AG04449 (cell line): Measurements from ENCODE around the gene USP16.

ENCODE experiments used
- CTCF ChIA-PET: fragments of 350-600 bp; formaldehyde crosslinking; extraction: SDS; loops from one replicate; lab custom pipeline; 2021; ENCODE audit warnings: antibody characterized with exemption; lab: Yijun Ruan, JAX
- POLR2A ChIA-PET: fragments of 400-600, 350-600 bp; formaldehyde crosslinking; extraction: SDS; loops from one replicate; lab custom pipeline; 2020; ENCODE audit warnings: antibody characterized with exemption, inconsistent platforms; lab: Yijun Ruan, JAX
- DNase-seq: peaks from one replicate; pipeline ENCODE4 v3.0.0-alpha.2; 2010; ENCODE audit warnings: low read depth, low spot score
- H3K4me3 ChIP-seq: 2 replicates; pipeline ENCODE4 v1.5.1; 2011; ENCODE audit warnings: low read depth, mild to moderate bottlenecking, control low read depth, low read length
- TF ChIP-seq, protein P1 (sequence below): IDR thresholded peaks from one replicate; pipeline ENCODE4 v1.5.1; 2011; ENCODE audit warnings: mild to moderate bottlenecking, moderate library complexity, low read length, control low read depth, inconsistent platforms; ENCODE audit not compliant: insufficient read depth; ENCODE audit errors: missing control alignments

USP16 gene

DNA sequence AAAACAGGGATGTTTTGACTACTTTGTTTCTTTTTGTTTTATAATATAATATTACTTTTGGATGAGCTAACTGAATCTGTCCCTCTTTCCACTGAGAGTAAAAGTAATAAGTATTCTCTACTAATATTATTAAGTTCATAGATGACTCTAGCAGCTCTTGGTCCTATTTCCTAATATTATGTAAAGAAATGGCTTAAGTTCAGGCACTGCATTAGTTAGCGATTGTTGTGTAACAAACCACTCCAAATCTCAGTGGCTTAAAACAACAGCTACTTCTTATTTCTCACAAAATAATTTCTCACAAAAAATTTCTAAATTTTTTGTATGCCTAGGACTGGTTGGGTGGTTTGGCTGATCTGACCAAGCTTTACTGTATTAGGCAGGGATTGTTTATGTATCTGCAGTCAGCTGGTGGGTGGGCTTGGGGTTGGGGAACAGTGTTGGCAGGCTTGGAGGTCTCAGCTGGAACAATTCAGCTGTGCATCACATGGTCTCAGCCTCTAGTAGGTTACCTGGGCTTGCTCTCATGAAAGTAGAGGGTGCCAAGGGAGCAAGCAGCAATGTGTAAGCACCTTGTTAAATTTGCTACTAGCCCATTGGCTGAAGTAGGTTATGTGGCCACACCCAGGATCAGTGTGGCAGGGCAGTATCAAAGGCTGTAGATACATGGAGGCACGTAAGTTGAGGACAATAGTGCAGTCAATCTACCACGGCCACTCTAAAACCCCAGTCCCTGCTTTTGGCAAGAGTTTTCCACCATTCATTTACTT, 57.8 kb downstream of the USP16 start:
- POLR2A ChIA-PET = no interaction called here
- TF ChIP-seq, protein P1, sequence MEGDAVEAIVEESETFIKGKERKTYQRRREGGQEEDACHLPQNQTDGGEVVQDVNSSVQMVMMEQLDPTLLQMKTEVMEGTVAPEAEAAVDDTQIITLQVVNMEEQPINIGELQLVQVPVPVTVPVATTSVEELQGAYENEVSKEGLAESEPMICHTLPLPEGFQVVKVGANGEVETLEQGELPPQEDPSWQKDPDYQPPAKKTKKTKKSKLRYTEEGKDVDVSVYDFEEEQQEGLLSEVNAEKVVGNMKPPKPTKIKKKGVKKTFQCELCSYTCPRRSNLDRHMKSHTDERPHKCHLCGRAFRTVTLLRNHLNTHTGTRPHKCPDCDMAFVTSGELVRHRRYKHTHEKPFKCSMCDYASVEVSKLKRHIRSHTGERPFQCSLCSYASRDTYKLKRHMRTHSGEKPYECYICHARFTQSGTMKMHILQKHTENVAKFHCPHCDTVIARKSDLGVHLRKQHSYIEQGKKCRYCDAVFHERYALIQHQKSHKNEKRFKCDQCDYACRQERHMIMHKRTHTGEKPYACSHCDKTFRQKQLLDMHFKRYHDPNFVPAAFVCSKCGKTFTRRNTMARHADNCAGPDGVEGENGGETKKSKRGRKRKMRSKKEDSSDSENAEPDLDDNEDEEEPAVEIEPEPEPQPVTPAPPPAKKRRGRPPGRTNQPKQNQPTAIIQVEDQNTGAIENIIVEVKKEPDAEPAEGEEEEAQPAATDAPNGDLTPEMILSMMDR = no peak
- no peak for DNase-seq
- H3K4me3 ChIP-seq = no peak overlapping the region
- CTCF ChIA-PET = interaction anchor here (1.2 to 1.7 kb wide), 3 partner anchors 10 to 230 kb away, joined by 3 to 6 read pairs (median 4); no protein-coding TSS in a partner anchor

DNA sequence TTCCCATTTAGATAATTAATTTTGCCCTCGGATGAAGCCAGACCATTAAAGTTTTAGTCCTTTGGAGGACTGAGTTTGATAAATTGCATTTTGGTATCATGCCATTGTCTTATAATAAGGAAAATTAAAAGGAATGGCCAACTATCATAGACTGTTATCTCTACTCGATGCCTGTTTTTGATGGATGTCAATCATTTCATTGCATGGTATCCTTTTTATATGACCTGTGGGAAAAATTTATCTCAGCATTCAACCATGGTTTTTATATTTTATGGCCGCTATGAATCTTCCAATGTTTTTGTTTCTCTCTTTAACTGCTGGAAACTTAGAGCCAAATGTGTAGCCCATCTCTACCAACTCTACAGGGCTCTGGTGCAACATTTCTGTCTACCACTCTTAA, 58.8 kb downstream of the USP16 start:
- TF ChIP-seq, protein P1 = no peak
- DNase-seq = no peak
- ChIA-PET CTCF (interaction anchor here (0.7 kb wide), 1 partner anchor 81 kb away, joined by 3 read pairs; no protein-coding TSS in a partner anchor), POLR2A (no interaction called here)
- H3K4me3 ChIP-seq = no peak overlapping the region

DNA sequence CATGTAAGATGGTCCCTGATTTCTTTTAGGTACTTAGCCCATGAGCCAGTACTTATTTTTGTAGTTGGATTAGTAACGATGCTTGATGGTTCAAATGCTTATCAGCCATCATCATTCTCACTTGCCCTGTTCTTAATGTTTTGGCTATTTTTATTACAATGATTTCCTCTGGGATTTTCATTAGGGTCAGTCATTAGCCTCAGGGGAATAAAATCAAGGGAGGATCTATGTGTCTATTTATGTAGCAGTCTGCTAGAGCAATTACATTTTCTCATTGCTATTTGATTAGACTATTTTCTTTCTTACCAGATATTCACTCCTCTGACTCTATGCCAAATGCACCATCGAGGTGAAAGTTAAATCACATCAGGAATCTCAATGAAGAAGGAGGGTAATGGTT, 59.9 kb downstream of the USP16 start:
- ChIA-PET POLR2A (no interaction called here), CTCF (no interaction called here)
- DNase-seq = no peak
- TF ChIP-seq, protein P1 = no peak
- H3K4me3 ChIP-seq = no peak overlapping the region

DNA sequence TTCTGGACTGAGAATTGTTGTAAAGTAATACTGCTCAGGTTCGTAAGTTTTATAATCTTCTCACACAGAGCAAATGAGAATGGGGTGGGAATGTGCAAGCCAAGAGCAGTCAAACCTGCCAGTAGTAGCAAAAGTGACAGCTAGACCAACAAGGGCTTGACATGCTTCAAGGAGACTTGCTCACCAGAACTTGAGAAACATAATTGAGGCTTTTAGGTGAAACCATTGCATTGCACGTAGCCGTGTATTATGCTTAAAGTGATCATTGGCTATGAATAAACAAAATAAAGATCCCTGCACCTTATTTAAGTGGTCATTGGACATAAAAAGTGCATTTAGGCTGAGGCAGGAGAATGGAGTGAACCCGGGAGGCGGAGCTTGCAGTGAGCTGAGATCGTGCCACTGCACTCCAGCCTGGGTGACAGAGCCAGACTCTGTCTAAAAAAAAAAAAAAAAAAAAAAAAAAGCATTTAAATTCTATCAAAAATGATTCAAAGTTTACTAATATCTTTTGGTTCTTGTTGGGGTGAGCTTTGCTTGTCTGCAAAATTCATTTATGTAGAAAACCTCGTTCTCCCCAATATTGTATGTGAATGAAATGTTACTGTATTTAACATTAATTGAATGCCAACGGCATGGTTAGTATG, 60.8 kb downstream of the USP16 start:
- POLR2A ChIA-PET = no interaction called here
- CTCF ChIA-PET = interaction anchor here (0.9 kb wide), 1 partner anchor 287 kb away, joined by 5 read pairs; no protein-coding TSS in a partner anchor
- TF ChIP-seq, protein P1 = no peak
- no peak for DNase-seq
- no peak overlapping the region for H3K4me3 ChIP-seq

DNA sequence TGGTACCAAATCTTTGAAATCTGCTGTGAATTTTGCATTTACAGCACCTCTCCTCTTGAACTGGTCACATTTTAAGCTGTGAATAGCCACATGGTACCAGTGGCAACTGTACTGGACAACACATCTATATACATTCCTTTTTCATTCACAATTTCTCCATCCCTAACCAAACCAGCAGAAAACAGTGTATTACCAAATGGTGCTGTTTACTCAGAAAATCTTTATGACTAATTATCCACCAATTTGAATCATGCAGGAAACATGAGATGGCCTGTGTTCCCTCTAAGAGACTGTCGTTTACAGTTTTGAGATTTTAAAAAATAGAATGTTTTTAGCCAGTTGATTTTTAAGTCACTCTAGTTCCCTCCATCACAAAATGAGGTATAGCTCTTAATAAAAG, 66.6 kb downstream of the USP16 start:
- ChIA-PET CTCF (interaction anchor here (0.7 to 9.8 kb wide), 11 partner anchors 10 to 760 kb away, joined by 3 to 138 read pairs (median 4); no protein-coding TSS in a partner anchor), POLR2A (interaction anchor here (1.0 kb wide), 1 partner anchor 209 kb away, joined by 3 read pairs; no protein-coding TSS in a partner anchor)
- TF ChIP-seq, protein P1 = no peak
- DNase-seq = no peak
- no peak overlapping the region for H3K4me3 ChIP-seq
